ENCODE results near the gene DEXI. TPM values are rescaled to one million over a fixed set of nuclear protein-coding genes. Genes with fewer than 3 reads are reported as not detected.
"Not testable (repeated sequence)": the region's sequence is repeated elsewhere in the genome, so short reads cannot be mapped to it uniquely, and the experiment has no call there.

The DEXI gene
- polyA plus RNA-seq, 1 donor from 2014 or later = 52.0 TPM

DNA sequence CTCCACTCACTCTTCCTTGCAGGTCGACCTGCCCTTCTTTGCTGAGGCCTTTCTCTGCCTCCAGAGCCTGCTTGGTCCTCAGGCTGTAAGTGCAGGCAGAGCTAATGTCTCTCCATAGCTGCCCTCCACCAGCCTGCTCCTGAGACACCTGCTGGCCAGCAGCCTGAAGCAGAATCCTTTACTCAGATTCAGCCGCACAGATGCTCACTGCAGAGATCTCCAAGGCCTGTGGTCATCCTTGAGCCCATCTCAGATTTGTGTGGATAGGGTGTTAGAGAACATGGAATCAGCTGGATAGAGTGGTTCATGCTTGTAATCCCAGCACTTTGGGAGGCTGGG, 11.5 kb downstream of the DEXI start:
- no peaks in the 10 kb centered on the region for H4K20me1 ChIP-seq (ENCODE audit: insufficient read depth)
- TF ChIP-seq, protein P1, sequence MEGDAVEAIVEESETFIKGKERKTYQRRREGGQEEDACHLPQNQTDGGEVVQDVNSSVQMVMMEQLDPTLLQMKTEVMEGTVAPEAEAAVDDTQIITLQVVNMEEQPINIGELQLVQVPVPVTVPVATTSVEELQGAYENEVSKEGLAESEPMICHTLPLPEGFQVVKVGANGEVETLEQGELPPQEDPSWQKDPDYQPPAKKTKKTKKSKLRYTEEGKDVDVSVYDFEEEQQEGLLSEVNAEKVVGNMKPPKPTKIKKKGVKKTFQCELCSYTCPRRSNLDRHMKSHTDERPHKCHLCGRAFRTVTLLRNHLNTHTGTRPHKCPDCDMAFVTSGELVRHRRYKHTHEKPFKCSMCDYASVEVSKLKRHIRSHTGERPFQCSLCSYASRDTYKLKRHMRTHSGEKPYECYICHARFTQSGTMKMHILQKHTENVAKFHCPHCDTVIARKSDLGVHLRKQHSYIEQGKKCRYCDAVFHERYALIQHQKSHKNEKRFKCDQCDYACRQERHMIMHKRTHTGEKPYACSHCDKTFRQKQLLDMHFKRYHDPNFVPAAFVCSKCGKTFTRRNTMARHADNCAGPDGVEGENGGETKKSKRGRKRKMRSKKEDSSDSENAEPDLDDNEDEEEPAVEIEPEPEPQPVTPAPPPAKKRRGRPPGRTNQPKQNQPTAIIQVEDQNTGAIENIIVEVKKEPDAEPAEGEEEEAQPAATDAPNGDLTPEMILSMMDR (IDR thresholded peaks at IDR 0.05; ENCODE audit: poor library complexity, severe bottlenecking) = no peak
- H3K4me3 ChIP-seq (ENCODE audit: low read length) = no peak overlapping the region
- H3K79me2 ChIP-seq (replicated peaks; ENCODE audit: insufficient read depth, low read length) = no peaks in the 10 kb centered on the region
- H3F3A ChIP-seq (ENCODE audit: insufficient read depth, low read length, poor library complexity, severe bottlenecking) = no peaks in the 10 kb centered on the region
- H3K9me2 ChIP-seq (ENCODE audit: insufficient read depth, low read length) = no peaks in the 10 kb centered on the region
- H3K27ac ChIP-seq (ENCODE audit: low read length) = no peak overlapping the region
- H3K4me2 ChIP-seq (ENCODE audit: low read length) = no peak overlapping the region
- no peak overlapping the region for H3K9ac ChIP-seq (ENCODE audit: low read length)
- H3K9me3 ChIP-seq (ENCODE audit: low read length) = no peaks in the 10 kb centered on the region
- H3K27me3 ChIP-seq (ENCODE audit: insufficient read depth, low read depth, low read length) = no peaks in the 10 kb centered on the region
- H2AFZ ChIP-seq (ENCODE audit: low read depth, low read length) = no peak overlapping the region
- no peaks in the 10 kb centered on the region for H3K36me3 ChIP-seq (ENCODE audit: insufficient read depth, low read length)

DNA sequence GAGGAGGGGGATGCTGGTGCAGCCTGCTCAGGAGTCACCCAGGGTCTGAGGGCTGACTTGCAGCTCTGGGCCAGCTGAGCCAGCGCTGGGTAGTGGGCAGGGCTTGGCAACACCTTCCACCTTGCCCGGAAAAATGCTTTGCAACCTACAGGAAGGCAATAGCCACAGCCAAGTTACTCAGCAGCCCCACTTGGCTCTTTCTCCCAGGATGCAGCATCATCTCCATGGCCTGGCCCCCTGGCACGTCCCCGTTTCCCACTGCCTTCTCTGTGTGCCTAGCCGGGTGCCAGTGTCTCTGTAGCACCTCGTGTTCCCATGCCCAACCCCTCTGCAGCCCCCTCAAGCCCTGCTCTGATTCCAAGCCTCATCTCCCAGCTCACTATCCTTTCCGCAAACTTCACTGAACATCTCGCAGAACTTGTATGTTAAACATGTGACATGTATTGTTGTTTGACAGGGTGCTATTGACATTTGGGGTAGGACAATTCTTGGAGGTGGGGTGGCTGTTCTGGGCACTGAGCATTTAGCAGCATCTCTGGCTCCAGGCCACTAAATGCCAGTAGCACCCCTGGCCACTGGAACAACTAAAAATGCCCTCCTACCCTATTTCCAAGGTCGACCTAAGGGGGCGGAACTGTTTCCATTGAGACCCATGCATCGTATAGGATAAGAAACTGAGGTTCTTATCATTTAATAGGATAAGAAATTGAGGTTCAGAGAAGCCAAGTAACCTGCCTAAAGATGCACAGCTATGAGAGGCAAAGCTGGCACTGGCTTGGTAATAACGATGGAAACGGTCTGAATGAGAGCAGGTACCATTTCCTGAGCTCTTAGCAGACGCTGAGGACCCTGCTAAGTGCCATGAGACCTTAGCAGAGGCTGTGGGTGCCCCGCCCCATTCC, 12.2 kb downstream of the DEXI start:
- Histone ChIP-seq H3F3A (ENCODE audit: insufficient read depth, low read length, poor library complexity, severe bottlenecking) (no peaks in the 10 kb centered on the region), H3K9me3 (ENCODE audit: low read length) (no peaks in the 10 kb centered on the region), H3K9ac (ENCODE audit: low read length) (no peak overlapping the region), H3K9me2 (ENCODE audit: insufficient read depth, low read length) (no peaks in the 10 kb centered on the region), H3K4me3 (ENCODE audit: low read length) (no peak overlapping the region), H3K36me3 (ENCODE audit: insufficient read depth, low read length) (no peaks in the 10 kb centered on the region), H4K20me1 (ENCODE audit: insufficient read depth) (no peaks in the 10 kb centered on the region), H3K27ac (ENCODE audit: low read length) (no peak overlapping the region), H3K79me2 (replicated peaks; ENCODE audit: insufficient read depth, low read length) (no peaks in the 10 kb centered on the region), H3K4me2 (ENCODE audit: low read length) (no peak overlapping the region), H2AFZ (ENCODE audit: low read depth, low read length) (no peak overlapping the region), H3K27me3 (ENCODE audit: insufficient read depth, low read depth, low read length) (no peaks in the 10 kb centered on the region)
- TF ChIP-seq SMC3 (conservative IDR thresholded peaks at IDR 0.05; ENCODE audit: poor library complexity) (no peak), RAD21 (conservative IDR thresholded peaks at IDR 0.05) (no peak), EP300 (conservative IDR thresholded peaks at IDR 0.05; ENCODE audit: poor library complexity, severe bottlenecking) (no peak), MXI1 (conservative IDR thresholded peaks at IDR 0.05; ENCODE audit: poor library complexity, severe bottlenecking) (no peak), POLR2AphosphoS5 (IDR thresholded peaks at IDR 0.05) (no peak), EZH2 (IDR thresholded peaks at IDR 0.05; ENCODE audit: borderline replicate concordance, insufficient read depth, low read length, poor library complexity, severe bottlenecking) (no peak)
- TF ChIP-seq, protein P2, sequence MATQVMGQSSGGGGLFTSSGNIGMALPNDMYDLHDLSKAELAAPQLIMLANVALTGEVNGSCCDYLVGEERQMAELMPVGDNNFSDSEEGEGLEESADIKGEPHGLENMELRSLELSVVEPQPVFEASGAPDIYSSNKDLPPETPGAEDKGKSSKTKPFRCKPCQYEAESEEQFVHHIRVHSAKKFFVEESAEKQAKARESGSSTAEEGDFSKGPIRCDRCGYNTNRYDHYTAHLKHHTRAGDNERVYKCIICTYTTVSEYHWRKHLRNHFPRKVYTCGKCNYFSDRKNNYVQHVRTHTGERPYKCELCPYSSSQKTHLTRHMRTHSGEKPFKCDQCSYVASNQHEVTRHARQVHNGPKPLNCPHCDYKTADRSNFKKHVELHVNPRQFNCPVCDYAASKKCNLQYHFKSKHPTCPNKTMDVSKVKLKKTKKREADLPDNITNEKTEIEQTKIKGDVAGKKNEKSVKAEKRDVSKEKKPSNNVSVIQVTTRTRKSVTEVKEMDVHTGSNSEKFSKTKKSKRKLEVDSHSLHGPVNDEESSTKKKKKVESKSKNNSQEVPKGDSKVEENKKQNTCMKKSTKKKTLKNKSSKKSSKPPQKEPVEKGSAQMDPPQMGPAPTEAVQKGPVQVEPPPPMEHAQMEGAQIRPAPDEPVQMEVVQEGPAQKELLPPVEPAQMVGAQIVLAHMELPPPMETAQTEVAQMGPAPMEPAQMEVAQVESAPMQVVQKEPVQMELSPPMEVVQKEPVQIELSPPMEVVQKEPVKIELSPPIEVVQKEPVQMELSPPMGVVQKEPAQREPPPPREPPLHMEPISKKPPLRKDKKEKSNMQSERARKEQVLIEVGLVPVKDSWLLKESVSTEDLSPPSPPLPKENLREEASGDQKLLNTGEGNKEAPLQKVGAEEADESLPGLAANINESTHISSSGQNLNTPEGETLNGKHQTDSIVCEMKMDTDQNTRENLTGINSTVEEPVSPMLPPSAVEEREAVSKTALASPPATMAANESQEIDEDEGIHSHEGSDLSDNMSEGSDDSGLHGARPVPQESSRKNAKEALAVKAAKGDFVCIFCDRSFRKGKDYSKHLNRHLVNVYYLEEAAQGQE (IDR thresholded peaks at IDR 0.05; ENCODE audit: borderline replicate concordance) = no peak
- TF ChIP-seq, protein P1 (IDR thresholded peaks at IDR 0.05; ENCODE audit: poor library complexity, severe bottlenecking) = no peak

DNA sequence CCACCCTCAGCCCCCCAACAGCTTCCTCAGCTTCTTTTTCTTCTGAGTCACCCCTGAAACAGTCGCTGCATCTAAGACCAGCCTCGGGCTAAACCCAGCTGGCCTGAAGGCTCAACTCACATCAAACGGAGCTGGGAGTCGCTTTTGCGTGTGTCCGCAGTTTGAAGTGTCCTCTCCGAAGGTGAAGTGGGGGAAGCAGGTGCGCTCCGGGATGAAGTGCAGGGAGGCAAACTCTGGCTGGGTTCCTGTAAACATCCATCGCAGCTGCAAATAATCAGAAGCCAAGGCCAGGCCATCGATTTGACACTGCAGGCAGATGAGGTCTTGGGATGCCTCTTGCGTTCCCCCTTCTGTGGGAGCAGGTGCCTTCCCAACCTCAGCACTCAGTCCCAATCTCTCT, 13.2 kb downstream of the DEXI start:
- H3K9me3 ChIP-seq (ENCODE audit: low read length); H3K4me2 ChIP-seq (ENCODE audit: low read length); H3K27ac ChIP-seq (ENCODE audit: low read length); H2AFZ ChIP-seq (ENCODE audit: low read depth, low read length); H3K4me3 ChIP-seq (ENCODE audit: low read length); H3K9ac ChIP-seq (ENCODE audit: low read length); H3K9me2 ChIP-seq (ENCODE audit: insufficient read depth, low read length); H3K36me3 ChIP-seq (ENCODE audit: insufficient read depth, low read length); H3K27me3 ChIP-seq (ENCODE audit: insufficient read depth, low read depth, low read length); H3K79me2 ChIP-seq (replicated peaks; ENCODE audit: insufficient read depth, low read length); H3F3A ChIP-seq (ENCODE audit: insufficient read depth, low read length, poor library complexity, severe bottlenecking); H4K20me1 ChIP-seq (ENCODE audit: insufficient read depth): not testable (repeated sequence)

All from neural cell (in vitro differentiated cells).